Mesendoderm (in vitro differentiated cells): ENCODE measurements around the gene C10orf90.
A peak's percentile ranks its signal among the peaks of the same experiment; 100 is the strongest.

Source experiments
- DNase-seq: peaks from one replicate; pipeline ENCODE4 v3.0.0; 2013
- H2AK5ac ChIP-seq: 2 replicates; pipeline ENCODE4 v1.6.1; 2013; ENCODE audit warnings: low read length, inconsistent platforms
- H2BK120ac ChIP-seq: 2 replicates; pipeline ENCODE4 v1.6.1; 2013; ENCODE audit warnings: low read depth, mild to moderate bottlenecking, low read length, moderate library complexity, mixed read lengths
- H2BK15ac ChIP-seq: replicated peaks from 2 replicates; pipeline ENCODE4 v1.6.1; 2013; ENCODE audit warnings: low read depth, mild to moderate bottlenecking, moderate library complexity
- H2BK5ac ChIP-seq: 2 replicates; pipeline ENCODE4 v1.6.1; 2013; ENCODE audit warnings: low read length, inconsistent platforms
- H3K18ac ChIP-seq: 2 replicates; pipeline ENCODE4 v1.6.1; 2013; ENCODE audit warnings: mild to moderate bottlenecking, low read length, mixed read lengths
- H3K23ac ChIP-seq: one replicate; pipeline ENCODE4 v1.6.1; 2013; ENCODE audit warnings: low read length
- H3K27ac ChIP-seq: 2 replicates; pipeline ENCODE4 v1.5.1; 2013; ENCODE audit warnings: low read depth, mild to moderate bottlenecking, inconsistent platforms, low read length, moderate library complexity
- H3K27me3 ChIP-seq: 2 replicates; pipeline ENCODE4 v1.6.1; 2013; ENCODE audit warnings: low read length, control low read depth, mild to moderate bottlenecking, inconsistent platforms; ENCODE audit not compliant: insufficient read depth, poor library complexity
- H3K36me3 ChIP-seq: 2 replicates; pipeline ENCODE4 v1.6.1; 2013; ENCODE audit warnings: low read length, inconsistent platforms; ENCODE audit not compliant: control insufficient read depth, insufficient read depth
- H3K4ac ChIP-seq: one replicate; pipeline ENCODE4 v1.6.1; 2013; ENCODE audit warnings: low read depth, mild to moderate bottlenecking, low read length, moderate library complexity
- H3K4me1 ChIP-seq: 2 replicates; pipeline ENCODE4 v1.6.1; 2013; ENCODE audit warnings: low read depth, low read length, inconsistent platforms; ENCODE audit not compliant: control insufficient read depth
- H3K4me2 ChIP-seq: 2 replicates; pipeline ENCODE4 v1.6.1; 2013; ENCODE audit warnings: low read length
- H3K4me3 ChIP-seq: 2 replicates; pipeline ENCODE4 v1.5.1; 2013; ENCODE audit warnings: mild to moderate bottlenecking, low read length
- H3K56ac ChIP-seq: one replicate; pipeline ENCODE4 v1.6.1; 2013; ENCODE audit warnings: low read length
- H3K79me1 ChIP-seq: 2 replicates; pipeline ENCODE4 v1.6.1; 2013; ENCODE audit warnings: low read length, inconsistent platforms
- H3K79me2 ChIP-seq: 2 replicates; pipeline ENCODE4 v1.6.1; 2013; ENCODE audit warnings: mild to moderate bottlenecking, low read length; ENCODE audit not compliant: control insufficient read depth, insufficient read depth
- H3K9ac ChIP-seq: 2 replicates; pipeline ENCODE4 v1.6.1; 2013; ENCODE audit warnings: low read length, inconsistent platforms
- H4K5ac ChIP-seq: one replicate; pipeline ENCODE4 v1.6.1; 2013; ENCODE audit warnings: low read length
- H4K8ac ChIP-seq: one replicate; pipeline ENCODE4 v1.6.1; 2013; ENCODE audit warnings: low read depth, mild to moderate bottlenecking, control low read depth, low read length, moderate library complexity
- WGBS: extraction: QIAGEN DNeasy Blood & Tissue Kit; methylation state at CpG from one replicate; pipeline ENCODE4 v1.1.7; 2013; ENCODE audit warnings: low lambda C conversion rate, missing lambda C conversion rate; ENCODE audit not compliant: insufficient coverage; ENCODE audit errors: extremely low coverage; 5-methylcytosine and 5-hydroxymethylcytosine counted together

The C10orf90 gene

DNA sequence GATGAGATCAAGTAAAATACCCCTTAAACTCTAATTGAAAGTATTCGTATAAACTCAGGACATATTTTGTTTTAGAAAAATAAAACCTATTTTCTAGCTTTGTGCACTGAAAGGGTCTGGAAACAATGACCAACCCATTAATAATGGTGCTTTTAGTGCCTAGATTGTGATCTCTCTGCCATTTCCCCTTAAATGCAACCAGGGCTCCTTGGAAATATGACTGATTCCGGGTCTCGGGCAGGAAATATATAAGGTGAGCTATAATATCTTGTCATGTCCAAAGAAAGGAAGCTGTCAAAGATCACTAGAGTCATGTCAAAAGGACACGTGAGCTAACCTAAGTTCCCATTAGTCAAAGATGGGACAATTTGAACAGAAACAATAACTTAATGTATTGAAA is 269.9 kb downstream of the C10orf90 start:
- WGBS = no CpG with 5 or more reads among the region's 4 CpGs
- H3K4me2 ChIP-seq = no peak overlapping the region
- no peak overlapping the region for H2BK15ac ChIP-seq
- H3K4me1 ChIP-seq = no peaks in the 10 kb centered on the region
- H3K27ac ChIP-seq = no peak overlapping the region
- no peaks in the 10 kb centered on the region for H3K36me3 ChIP-seq
- no peak overlapping the region for H2AK5ac ChIP-seq
- no peak for DNase-seq
- no peak overlapping the region for H3K4me3 ChIP-seq
- H3K79me2 ChIP-seq = no peaks in the 10 kb centered on the region
- no peak overlapping the region for H3K18ac ChIP-seq
- no peaks in the 10 kb centered on the region for H3K79me1 ChIP-seq
- H3K9ac ChIP-seq = no peak overlapping the region
- no peaks in the 10 kb centered on the region for H3K27me3 ChIP-seq
- no peak overlapping the region for H3K4ac ChIP-seq
- H4K5ac ChIP-seq = no peak overlapping the region
- no peak overlapping the region for H3K23ac ChIP-seq
- no peak overlapping the region for H2BK120ac ChIP-seq
- H4K8ac ChIP-seq = no peak overlapping the region
- H2BK5ac ChIP-seq = no peak overlapping the region
- H3K56ac ChIP-seq = no peak overlapping the region

DNA sequence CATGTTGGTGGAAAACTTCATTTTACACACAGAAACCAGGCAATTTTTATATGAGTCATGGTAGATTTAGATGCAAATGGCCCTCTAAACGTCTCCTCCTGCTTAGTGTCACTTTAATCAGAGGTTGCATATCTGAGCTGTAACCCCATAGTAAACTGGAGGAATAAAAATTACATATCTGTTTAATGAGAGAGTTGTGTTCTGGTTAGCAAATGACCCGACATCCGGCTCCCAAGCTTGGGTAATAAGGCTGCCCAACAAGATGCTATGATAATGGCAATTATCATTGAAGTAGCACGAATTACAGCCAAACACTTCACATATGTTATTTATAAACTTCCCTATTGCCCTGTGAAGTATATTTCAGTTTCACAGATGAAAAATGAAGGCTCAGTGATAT is 271.6 kb downstream of the C10orf90 start:
- H3K36me3 ChIP-seq = no peaks in the 10 kb centered on the region
- H3K27me3 ChIP-seq = no peaks in the 10 kb centered on the region
- H3K56ac ChIP-seq = no peak overlapping the region
- no peak overlapping the region for H3K18ac ChIP-seq
- H2BK15ac ChIP-seq = no peak overlapping the region
- H3K79me2 ChIP-seq = no peaks in the 10 kb centered on the region
- H2AK5ac ChIP-seq = no peak overlapping the region
- WGBS = no CpG with 5 or more reads among the region's 4 CpGs
- no peak for DNase-seq
- no peak overlapping the region for H3K4me3 ChIP-seq
- no peak overlapping the region for H4K8ac ChIP-seq
- H4K5ac ChIP-seq = no peak overlapping the region
- H2BK120ac ChIP-seq = no peak overlapping the region
- no peak overlapping the region for H3K4ac ChIP-seq
- no peak overlapping the region for H3K9ac ChIP-seq
- H2BK5ac ChIP-seq = no peak overlapping the region
- H3K4me2 ChIP-seq = no peak overlapping the region
- H3K79me1 ChIP-seq = no peaks in the 10 kb centered on the region
- no peak overlapping the region for H3K23ac ChIP-seq
- H3K4me1 ChIP-seq = no peaks in the 10 kb centered on the region
- no peak overlapping the region for H3K27ac ChIP-seq

DNA sequence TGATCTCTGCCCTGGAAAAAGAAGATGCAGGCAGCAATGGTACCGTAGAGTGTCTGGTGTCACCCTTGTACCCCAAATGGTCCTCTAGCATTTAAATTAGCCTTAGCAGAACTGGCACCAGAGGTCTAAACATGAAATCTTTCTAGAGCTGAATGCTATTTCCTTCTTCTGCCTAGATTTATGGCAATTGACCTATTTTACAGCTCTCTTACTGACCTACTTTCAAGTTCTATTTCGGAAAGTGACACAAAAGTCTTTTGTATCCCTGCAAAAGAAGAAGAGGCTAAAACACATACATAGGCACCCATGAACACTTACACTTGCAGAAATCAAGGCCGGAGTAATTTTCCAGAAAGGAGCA is 272.1 kb downstream of the C10orf90 start:
- no peak for DNase-seq
- H3K4me3 ChIP-seq = no peak overlapping the region
- no peak overlapping the region for H3K18ac ChIP-seq
- no peak overlapping the region for H2BK5ac ChIP-seq
- H3K79me1 ChIP-seq = no peaks in the 10 kb centered on the region
- H2BK15ac ChIP-seq = no peak overlapping the region
- H3K27me3 ChIP-seq = no peaks in the 10 kb centered on the region
- H3K4me2 ChIP-seq = no peak overlapping the region
- H3K23ac ChIP-seq = no peak overlapping the region
- no peak overlapping the region for H2AK5ac ChIP-seq
- H4K8ac ChIP-seq = no peak overlapping the region
- H3K4me1 ChIP-seq = no peaks in the 10 kb centered on the region
- H3K79me2 ChIP-seq = no peaks in the 10 kb centered on the region
- H2BK120ac ChIP-seq = no peak overlapping the region
- WGBS = no CpG with 5 or more reads among the region's 3 CpGs
- no peaks in the 10 kb centered on the region for H3K36me3 ChIP-seq
- no peak overlapping the region for H3K4ac ChIP-seq
- no peak overlapping the region for H4K5ac ChIP-seq
- no peak overlapping the region for H3K27ac ChIP-seq
- no peak overlapping the region for H3K56ac ChIP-seq
- H3K9ac ChIP-seq = no peak overlapping the region

DNA sequence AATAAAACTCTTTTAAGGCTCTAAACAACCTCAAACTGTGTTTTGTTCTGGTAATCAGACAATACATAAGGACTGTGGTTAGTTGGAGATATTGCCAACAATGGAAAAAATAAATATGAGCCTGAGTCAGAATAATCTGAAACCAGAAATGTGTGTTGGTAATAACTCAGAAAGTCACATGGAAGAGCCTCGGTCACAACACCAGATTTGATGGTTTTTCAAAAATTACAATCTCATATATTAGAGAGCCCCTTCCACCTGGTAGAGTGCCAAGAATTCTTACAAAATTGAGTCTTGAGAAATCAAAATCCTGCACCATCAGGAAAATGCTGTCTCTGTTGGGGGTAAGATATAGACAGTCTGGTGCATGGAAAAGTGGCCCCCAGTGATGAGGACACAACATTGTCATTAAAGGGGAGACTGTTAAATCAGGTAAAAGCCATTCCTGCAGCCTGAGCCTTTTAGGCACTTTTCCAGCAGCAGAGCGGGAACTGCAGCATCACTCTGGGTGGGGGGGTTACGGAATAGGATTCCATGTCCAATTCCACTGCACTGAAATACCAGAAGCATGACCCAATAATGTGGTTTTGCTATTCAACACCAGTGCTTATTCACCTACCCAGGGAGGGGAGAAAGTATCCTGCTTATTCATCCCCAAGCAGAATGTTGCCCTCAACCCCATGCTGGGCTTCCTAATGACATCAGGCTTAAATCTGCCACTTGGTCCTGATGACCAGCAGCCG is 272.7 kb downstream of the C10orf90 start:
- Histone ChIP-seq H3K36me3 (no peaks in the 10 kb centered on the region), H2AK5ac (no peak overlapping the region), H3K79me1 (no peaks in the 10 kb centered on the region), H3K4me3 (no peak overlapping the region), H2BK120ac (no peak overlapping the region), H3K23ac (no peak overlapping the region), H4K5ac (no peak overlapping the region), H3K18ac (no peak overlapping the region), H3K4me1 (no peaks in the 10 kb centered on the region), H3K27ac (no peak overlapping the region), H3K9ac (no peak overlapping the region), H4K8ac (no peak overlapping the region), H2BK5ac (no peak overlapping the region), H3K27me3 (no peaks in the 10 kb centered on the region), H3K79me2 (no peaks in the 10 kb centered on the region), H3K56ac (no peak overlapping the region), H3K4me2 (no peak overlapping the region), H2BK15ac (no peak overlapping the region), H3K4ac (no peak overlapping the region)
- DNase-seq = peak; percentile 92
- WGBS = no CpG with 5 or more reads among the region's 4 CpGs

DNA sequence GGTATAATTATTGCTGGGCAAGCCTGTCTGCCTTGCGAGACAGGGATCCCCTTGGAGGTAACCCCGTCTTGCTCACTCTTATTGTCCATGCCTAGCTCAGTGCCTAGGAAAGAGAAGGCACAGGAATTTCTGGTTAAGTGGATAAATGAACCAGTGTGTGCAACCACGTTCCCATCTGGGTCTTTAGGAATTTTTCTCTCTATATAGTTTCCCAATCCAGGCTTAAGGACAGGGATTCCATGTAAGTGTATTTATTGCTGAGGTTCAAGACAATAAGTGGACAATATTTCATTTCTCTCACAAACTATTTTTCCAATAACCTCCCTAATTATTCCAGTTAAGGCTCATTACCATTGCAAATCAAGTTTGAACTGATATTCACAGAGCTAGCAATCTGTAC is 273.3 kb downstream of the C10orf90 start:
- H3K27ac ChIP-seq = no peak overlapping the region
- WGBS = no CpG with 5 or more reads among the region's 3 CpGs

DNA sequence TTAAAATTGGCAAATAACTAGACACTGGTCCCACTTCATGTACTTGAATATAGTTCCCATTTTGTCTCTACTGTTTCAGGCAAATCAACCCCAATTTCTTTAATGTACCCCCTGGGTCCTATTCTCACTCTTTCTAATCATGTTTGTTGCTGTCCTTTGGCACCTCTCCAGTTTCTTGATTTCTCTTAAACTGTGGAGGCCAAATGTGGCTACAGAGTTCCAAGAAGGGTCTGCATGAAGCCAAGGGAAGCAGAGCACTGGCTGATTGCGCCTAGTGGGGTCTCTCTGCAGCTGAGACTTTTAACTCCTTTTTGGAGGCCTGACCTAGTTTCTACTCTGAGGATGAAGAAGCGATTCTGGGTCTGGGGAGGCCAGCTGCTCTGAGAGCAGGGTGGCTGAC is 275.5 kb downstream of the C10orf90 start:
- H3K56ac ChIP-seq = no peak overlapping the region
- H3K27me3 ChIP-seq = no peaks in the 10 kb centered on the region
- H3K4me1 ChIP-seq = no peaks in the 10 kb centered on the region
- no CpG with 5 or more reads among the region's 2 CpGs for WGBS
- no peak for DNase-seq
- H3K36me3 ChIP-seq = no peaks in the 10 kb centered on the region
- no peaks in the 10 kb centered on the region for H3K79me2 ChIP-seq
- H3K4me3 ChIP-seq = no peak overlapping the region
- H3K79me1 ChIP-seq = no peaks in the 10 kb centered on the region
- H2BK5ac ChIP-seq = no peak overlapping the region
- H4K5ac ChIP-seq = no peak overlapping the region
- no peak overlapping the region for H2BK15ac ChIP-seq
- no peak overlapping the region for H2BK120ac ChIP-seq
- no peak overlapping the region for H3K4me2 ChIP-seq
- H3K9ac ChIP-seq = no peak overlapping the region
- no peak overlapping the region for H3K23ac ChIP-seq
- no peak overlapping the region for H3K27ac ChIP-seq
- no peak overlapping the region for H4K8ac ChIP-seq
- no peak overlapping the region for H3K4ac ChIP-seq
- H2AK5ac ChIP-seq = no peak overlapping the region
- no peak overlapping the region for H3K18ac ChIP-seq

More for the DNA sequence above, 273.3 kb downstream of the C10orf90 start:
- H3K4me1 ChIP-seq = no peaks in the 10 kb centered on the region
- no peak overlapping the region for H3K23ac ChIP-seq
- H4K5ac ChIP-seq = no peak overlapping the region
- H3K79me2 ChIP-seq = no peaks in the 10 kb centered on the region
- no peak overlapping the region for H2BK5ac ChIP-seq
- H3K4me2 ChIP-seq = no peak overlapping the region
- H2BK120ac ChIP-seq = no peak overlapping the region
- H3K4me3 ChIP-seq = no peak overlapping the region
- no peak overlapping the region for H2AK5ac ChIP-seq
- no peak overlapping the region for H2BK15ac ChIP-seq
- no peak overlapping the region for H4K8ac ChIP-seq
- no peaks in the 10 kb centered on the region for H3K27me3 ChIP-seq
- no peak overlapping the region for H3K18ac ChIP-seq
- no peak overlapping the region for H3K56ac ChIP-seq
- no peaks in the 10 kb centered on the region for H3K79me1 ChIP-seq
- no peak overlapping the region for H3K4ac ChIP-seq
- DNase-seq = no peak
- no peak overlapping the region for H3K9ac ChIP-seq
- no peaks in the 10 kb centered on the region for H3K36me3 ChIP-seq
